CD4-positive, alpha-beta T cell (primary cell): ENCODE measurements around the gene MBNL1. TPM values are rescaled to one million over a fixed set of nuclear protein-coding genes. Genes with fewer than 3 reads are reported as not detected.

ENCODE experiments used
- ATAC-seq: fragments of 200-7000 bp; cut with Tn5 transposase; one replicate; pipeline ENCODE4 v1.10.0; 2022; ENCODE audit warnings: mild to moderate bottlenecking; ENCODE audit not compliant: poor library complexity
- CTCF ChIA-PET: fragments of 350-600 bp; sonication (Branson Sonifier 250); formaldehyde crosslinking; loops from one replicate; lab custom pipeline; 2021; ENCODE audit warnings: antibody characterized with exemption, inconsistent platforms; lab: Charles Lee
- POLR2A ChIA-PET: fragments of 350-600 bp; sonication (Branson Sonifier 250); formaldehyde crosslinking; loops from one replicate; lab custom pipeline; 2021; ENCODE audit warnings: antibody characterized with exemption, inconsistent platforms; lab: Charles Lee
- DNase-seq, 14 experiments: peaks; one replicate each; pipeline ENCODE4 v3.0.0-alpha.2; 2013 to 2020; ENCODE audit warnings: mixed read lengths in 2 of 14
- H3K27ac ChIP-seq, 2 donors: one replicate each; pipeline versions ENCODE4 v1.5.1 to v1.7.0; 2013; ENCODE audit warnings: low read length in 2 of 2, low read depth in 1 of 2, mild to moderate bottlenecking in 1 of 2
- H3K27me3 ChIP-seq, 2 experiments: 1 replicate in 1 of 2; 2 replicates in 1 of 2; pipeline versions ENCODE4 v1.6.1 to v1.7.0; 2013; ENCODE audit warnings: low read length in 2 of 2, control low read depth in 1 of 2, mild to moderate bottlenecking in 1 of 2, moderate library complexity in 1 of 2; ENCODE audit not compliant: insufficient read depth in 2 of 2, control insufficient read depth in 1 of 2
- H3K36me3 ChIP-seq: one replicate; pipeline ENCODE4 v1.6.1; 2013; ENCODE audit warnings: low read length, control low read depth; ENCODE audit not compliant: insufficient read depth
- H3K4me1 ChIP-seq: one replicate; pipeline ENCODE4 v1.6.1; 2013; ENCODE audit warnings: low read length, control low read depth; ENCODE audit not compliant: insufficient read depth
- H3K4me3 ChIP-seq: one replicate; pipeline ENCODE4 v1.5.1; 2013; ENCODE audit warnings: mild to moderate bottlenecking, low read length, moderate library complexity
- H3K9me3 ChIP-seq, 2 experiments: 1 replicate in 1 of 2; 2 replicates in 1 of 2; pipeline versions ENCODE4 v1.6.1 to v1.7.0; 2013; ENCODE audit warnings: low read length in 2 of 2, mild to moderate bottlenecking in 2 of 2, control low read depth in 1 of 2, moderate library complexity in 1 of 2; ENCODE audit not compliant: control insufficient read depth in 1 of 2, insufficient read depth in 1 of 2
- H3K27ac Mint-ChIP-seq: one replicate; pipeline ENCODE4 v1.8.0; 2020; ENCODE audit warnings: mixed read lengths
- H3K27me3 Mint-ChIP-seq: one replicate; pipeline ENCODE4 v1.8.0; 2021; ENCODE audit warnings: mixed read lengths
- H3K36me3 Mint-ChIP-seq: one replicate; pipeline ENCODE4 v1.8.0; 2021; ENCODE audit warnings: low read depth, mixed read lengths
- H3K4me1 Mint-ChIP-seq: one replicate; pipeline ENCODE4 v1.8.0; 2021; ENCODE audit warnings: low read depth, mixed read lengths
- H3K4me3 Mint-ChIP-seq: one replicate; pipeline ENCODE4 v1.8.0; 2020; ENCODE audit warnings: mild to moderate bottlenecking, mixed read lengths
- H3K9me3 Mint-ChIP-seq: one replicate; pipeline ENCODE4 v1.8.0; 2020; ENCODE audit warnings: mixed read lengths
- CTCF ChIP-seq: fragments of 200-600 bp; IDR thresholded peaks from one replicate; pipeline ENCODE4 v1.8.0; 2022; ENCODE audit warnings: antibody characterized with exemption, mild to moderate bottlenecking
- intact Hi-C, 2 experiments: fragments of 100-400 bp; cut with DNase I in 1 of 2; cut with micrococcal nuclease in 1 of 2; formaldehyde crosslinking; loops; one replicate each; pipeline versions ENCODE4 v1.15.1 to v1.9.0; 2023 to 2025; cut with DNase I, micrococcal nuclease
- total RNA-seq, 174 experiments: library from RNA in 2 of 174; stranded (reverse) in 2 of 174; gene quantifications; one replicate each; pipeline ENCODE4 v1.2.3 and lab custom pipeline; 2021 to 2026

Gene MBNL1
- total RNA-seq, 2 experiments from 2014 or later: 551 to 561 TPM

- intact Hi-C loops: no loop called here
- peaks cover 67% of the 10 kb centered on the region for H3K36me3 ChIP-seq
- TF ChIP-seq CTCF: no peak
- peaks cover 10% of the 10 kb centered on the region for H3K9me3 Mint-ChIP-seq
- H3K4me3 ChIP-seq: no peak overlapping the region
- peak overlapping the region in 1 of 2 donors; percentile 21 for H3K27ac ChIP-seq
- ChIA-PET CTCF (no interaction called here), POLR2A (interaction anchor here (0.8 to 1.8 kb wide), 3 partner anchors 9 to 24 kb away, joined by 3 to 5 read pairs (median 3); no protein-coding TSS in a partner anchor)
- H3K27me3 ChIP-seq: no peaks in the 10 kb centered on the region
- peak overlapping the region; percentile 81 for H3K27ac Mint-ChIP-seq
- H3K4me3 Mint-ChIP-seq: no peak overlapping the region
- peak; percentile 11 for ATAC-seq
- H3K4me1 Mint-ChIP-seq: peaks cover 84% of the 10 kb centered on the region
- peaks cover 6 to 18% of the 10 kb centered on the region in 2 experiments for H3K9me3 ChIP-seq
- H3K36me3 Mint-ChIP-seq: peaks cover 99% of the 10 kb centered on the region
- DNase-seq: peak in 1 of 14 experiments; percentile 22
- peaks cover 16% of the 10 kb centered on the region for H3K4me1 ChIP-seq
- H3K27me3 Mint-ChIP-seq: no peaks in the 10 kb centered on the region
Measured at GRCh38 chr3:152419748-152420147, 151.0 kb downstream of the MBNL1 start.

GRCh38 chr3:152421162-152421561 lies 152.4 kb downstream of the MBNL1 start:
- Histone ChIP-seq H3K27ac (no peak overlapping the region), H3K9me3 (peaks cover 6 to 18% of the 10 kb centered on the region in 2 experiments), H3K4me1 (peaks cover 21% of the 10 kb centered on the region), H3K27me3 (no peaks in the 10 kb centered on the region), H3K36me3 (peaks cover 53% of the 10 kb centered on the region), H3K4me3 (no peak overlapping the region)
- Mint-ChIP-seq H3K4me3 (peak overlapping the region; percentile 30), H3K27me3 (no peaks in the 10 kb centered on the region), H3K36me3 (peaks cover 99% of the 10 kb centered on the region), H3K27ac (peak overlapping the region; percentile 81), H3K4me1 (peaks cover 83% of the 10 kb centered on the region), H3K9me3 (peaks cover 10% of the 10 kb centered on the region)
- no peak for TF ChIP-seq CTCF
- intact Hi-C loops: no loop called here
- ChIA-PET CTCF (interaction anchor here (1.0 kb wide), 1 partner anchor 18 kb away, joined by 3 read pairs; no protein-coding TSS in a partner anchor), POLR2A (no interaction called here)
- DNase-seq (no peak), ATAC-seq (no peak)

GRCh38 chr3:152426393-152426792 lies 157.7 kb downstream of the MBNL1 start:
- H3K27me3 Mint-ChIP-seq: no peaks in the 10 kb centered on the region
- H3K9me3 Mint-ChIP-seq: peaks cover 6% of the 10 kb centered on the region
- no peak for ATAC-seq
- H3K27me3 ChIP-seq: no peaks in the 10 kb centered on the region
- peaks cover 41% of the 10 kb centered on the region for H3K36me3 ChIP-seq
- H3K27ac Mint-ChIP-seq: peak overlapping the region; percentile 81
- DNase-seq: no peak
- peaks cover 87% of the 10 kb centered on the region for H3K4me1 Mint-ChIP-seq
- peak overlapping the region; percentile 6 to 43 for H3K27ac ChIP-seq
- H3K36me3 Mint-ChIP-seq: peaks cover 96% of the 10 kb centered on the region
- no peak overlapping the region for H3K4me3 Mint-ChIP-seq
- no peaks in the 10 kb centered on the region for H3K9me3 ChIP-seq
- ChIA-PET POLR2A (interaction anchor here (0.6 to 1.0 kb wide), 4 partner anchors 19 to 158 kb away, joined by 3 read pairs; partner anchors contain the start of gene MBNL1), CTCF (interaction anchor here (0.9 to 1.0 kb wide), 2 partner anchors 12 to 17 kb away, joined by 3 to 4 read pairs; no protein-coding TSS in a partner anchor)
- no peak for TF ChIP-seq CTCF
- peaks cover 7% of the 10 kb centered on the region for H3K4me1 ChIP-seq
- intact Hi-C loops: no loop called here
- no peak overlapping the region for H3K4me3 ChIP-seq
